Activated CD8-positive, alpha-beta T cell treated with anti-CD3 and anti-CD28 coated beads, Interleukin-2, amount 10 ng/mL, durations not matched to agents 7 days and 5 days (primary cell): Measurements from ENCODE around the gene ZBTB16. TPM values are rescaled to one million over a fixed set of nuclear protein-coding genes. Genes with fewer than 3 reads are reported as not detected.

Experiments
- ATAC-seq: fragments of 150-1000 bp; cut with Tn5 transposase; one replicate; pipeline ENCODE4 v1.10.0; 2021; ENCODE audit warnings: moderate library complexity
- CTCF ChIA-PET: fragments of 350-600 bp; sonication (Branson Sonifier 250); formaldehyde crosslinking; loops from one replicate; lab custom pipeline; 2021; ENCODE audit warnings: antibody characterized with exemption; lab: Charles Lee
- POLR2A ChIA-PET: fragments of 350-600 bp; sonication (Branson Sonifier 250); formaldehyde crosslinking; loops from one replicate; lab custom pipeline; 2021; ENCODE audit warnings: antibody characterized with exemption; lab: Charles Lee
- DNase-seq: peaks from one replicate; pipeline ENCODE4 v3.0.0-alpha.2; 2020
- H3K27ac Mint-ChIP-seq: one replicate; pipeline ENCODE4 v1.8.0; 2021; ENCODE audit warnings: mild to moderate bottlenecking, mixed read lengths
- H3K27me3 Mint-ChIP-seq: one replicate; pipeline ENCODE4 v1.8.0; 2021; ENCODE audit warnings: low read depth, mixed read lengths
- H3K36me3 Mint-ChIP-seq: one replicate; pipeline ENCODE4 v1.8.0; 2021; ENCODE audit warnings: low read depth, mixed read lengths
- H3K4me1 Mint-ChIP-seq: one replicate; pipeline ENCODE4 v1.8.0; 2021; ENCODE audit warnings: low read depth, mixed read lengths
- H3K4me3 Mint-ChIP-seq: one replicate; pipeline ENCODE4 v1.8.0; 2021; ENCODE audit warnings: mild to moderate bottlenecking, mixed read lengths
- H3K9me3 Mint-ChIP-seq: one replicate; pipeline ENCODE4 v1.8.0; 2022; ENCODE audit warnings: mixed read lengths; ENCODE audit not compliant: insufficient read depth
- total RNA-seq, 2 experiments: library from RNA; stranded (reverse); gene quantifications; one replicate each; pipeline ENCODE4 v1.2.3, GENCODE V29; 2021

The ZBTB16 gene
- total RNA-seq, 2 experiments from 2014 or later, result 16.3 to 16.4 TPM

DNA sequence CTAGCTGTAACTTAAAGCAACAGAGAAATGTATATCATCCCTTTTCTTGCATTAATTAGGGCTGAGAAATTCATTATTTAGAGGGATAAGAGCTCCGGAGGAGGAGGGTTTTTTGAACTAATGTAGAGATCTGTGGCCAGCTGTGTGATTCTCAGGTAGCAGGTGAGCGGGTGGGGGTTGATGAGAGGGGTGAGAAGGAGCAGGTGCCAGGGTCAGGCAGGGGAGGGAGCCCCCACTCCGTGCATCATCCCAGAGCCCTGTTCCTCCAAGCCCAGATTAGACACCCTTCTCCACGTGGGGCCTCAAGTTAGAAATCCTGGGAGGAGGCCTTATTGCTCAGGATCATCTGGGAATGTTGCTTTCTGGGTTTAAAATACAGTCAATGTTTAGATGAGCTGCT lies 24.9 kb downstream of the ZBTB16 start:
- ChIA-PET POLR2A (interaction anchor here (1.5 kb wide), 1 partner anchor 10 kb away, joined by 3 read pairs; no protein-coding TSS in a partner anchor), CTCF (interaction anchor here (0.8 to 5.5 kb wide), 4 partner anchors 12 to 177 kb away, joined by 4 to 26 read pairs (median 6); no protein-coding TSS in a partner anchor)
- Mint-ChIP-seq H3K4me3 (no peak overlapping the region), H3K27me3 (peaks cover 18% of the 10 kb centered on the region), H3K4me1 (peaks cover 50% of the 10 kb centered on the region), H3K27ac (no peak overlapping the region), H3K36me3 (peaks cover 3% of the 10 kb centered on the region), H3K9me3 (no peaks in the 10 kb centered on the region)
- DNase-seq (no peak), ATAC-seq (no peak)

- Mint-ChIP-seq H3K36me3 (peaks cover 3% of the 10 kb centered on the region), H3K4me1 (peaks cover 41% of the 10 kb centered on the region), H3K27me3 (peaks cover 17% of the 10 kb centered on the region), H3K9me3 (no peaks in the 10 kb centered on the region), H3K4me3 (no peak overlapping the region), H3K27ac (no peak overlapping the region)
- ChIA-PET CTCF (no interaction called here), POLR2A (no interaction called here)
- no peak for ATAC-seq
- no peak for DNase-seq
Measured at GRCh38 chr11:114085965-114086793, 26.7 kb downstream of the ZBTB16 start.

DNA sequence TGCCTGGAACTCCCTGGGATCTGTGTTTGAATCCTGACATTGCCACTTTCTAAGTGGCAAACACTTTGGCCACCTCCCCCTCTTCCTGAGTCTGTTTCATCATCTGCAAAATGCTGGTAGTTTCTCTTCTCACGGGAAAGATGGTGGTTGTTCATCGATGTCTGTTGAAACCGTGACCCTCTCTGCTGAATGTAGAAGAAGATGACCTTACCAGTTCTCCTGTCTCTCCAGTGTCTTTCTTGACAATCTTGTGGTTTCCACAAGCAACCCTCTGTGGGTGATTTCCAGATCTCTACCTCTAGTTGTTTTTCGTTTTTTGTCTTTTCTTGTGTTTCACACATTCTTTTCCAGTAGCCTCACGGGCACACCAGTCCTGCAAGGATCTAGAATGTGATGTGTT lies 27.5 kb downstream of the ZBTB16 start:
- POLR2A ChIA-PET, result no interaction called here
- DNase-seq, result no peak
- H3K4me1 Mint-ChIP-seq, result peaks cover 41% of the 10 kb centered on the region
- no peak overlapping the region for H3K27ac Mint-ChIP-seq
- peaks cover 12% of the 10 kb centered on the region for H3K27me3 Mint-ChIP-seq
- no peak overlapping the region for H3K4me3 Mint-ChIP-seq
- no peak for ATAC-seq
- no peaks in the 10 kb centered on the region for H3K36me3 Mint-ChIP-seq
- CTCF ChIA-PET, result no interaction called here
- H3K9me3 Mint-ChIP-seq, result no peaks in the 10 kb centered on the region

GRCh38 chr11:114088216-114088615 lies 28.7 kb downstream of the ZBTB16 start:
- CTCF ChIA-PET, result no interaction called here
- Mint-ChIP-seq H3K4me3 (no peak overlapping the region), H3K9me3 (no peaks in the 10 kb centered on the region)

GRCh38 chr11:114088836-114089235 lies 29.3 kb downstream of the ZBTB16 start:
- Mint-ChIP-seq H3K9me3 (no peaks in the 10 kb centered on the region), H3K27me3 (peaks cover 7% of the 10 kb centered on the region), H3K4me1 (peaks cover 25% of the 10 kb centered on the region), H3K4me3 (no peak overlapping the region), H3K27ac (no peak overlapping the region), H3K36me3 (no peaks in the 10 kb centered on the region)
- ChIA-PET CTCF (interaction anchor here (1.5 kb wide), 1 partner anchor 172 kb away, joined by 4 read pairs; no protein-coding TSS in a partner anchor), POLR2A (no interaction called here)
- DNase-seq (no peak), ATAC-seq (no peak)

More at GRCh38 chr11:114088216-114088615, 28.7 kb downstream of the ZBTB16 start:
- Mint-ChIP-seq H3K4me1 (peaks cover 31% of the 10 kb centered on the region), H3K36me3 (no peaks in the 10 kb centered on the region), H3K27me3 (peaks cover 9% of the 10 kb centered on the region), H3K27ac (no peak overlapping the region)
- DNase-seq (no peak), ATAC-seq (no peak)
- POLR2A ChIA-PET, result interaction anchor here (0.6 kb wide), 1 partner anchor 14 kb away, joined by 3 read pairs; no protein-coding TSS in a partner anchor

DNA sequence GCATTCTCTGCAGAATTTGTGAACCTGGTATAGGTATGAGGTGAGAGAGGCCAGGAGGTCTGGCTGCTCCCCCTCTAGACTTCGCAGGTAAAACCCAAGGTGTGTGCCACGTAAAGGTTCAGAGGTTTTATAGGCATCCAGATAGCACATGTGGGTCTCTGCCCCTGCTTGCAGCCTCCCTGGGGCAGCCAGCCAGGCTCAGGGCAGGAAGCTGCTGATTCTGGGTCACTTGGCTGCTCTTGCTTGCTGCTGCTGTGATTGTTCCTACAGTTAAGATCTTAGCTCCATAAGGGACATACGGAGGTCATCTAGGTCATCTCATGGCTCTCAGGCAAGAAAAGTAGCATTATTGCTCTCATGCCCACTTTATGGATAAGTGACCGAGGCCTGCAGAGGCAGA lies 30.2 kb downstream of the ZBTB16 start:
- H3K36me3 Mint-ChIP-seq, result no peaks in the 10 kb centered on the region
- H3K9me3 Mint-ChIP-seq, result no peaks in the 10 kb centered on the region
- no peak for DNase-seq
- CTCF ChIA-PET, result interaction anchor here (1.5 kb wide), 1 partner anchor 172 kb away, joined by 4 read pairs; no protein-coding TSS in a partner anchor
- no peak for ATAC-seq
- H3K4me3 Mint-ChIP-seq, result no peak overlapping the region
- POLR2A ChIA-PET, result no interaction called here
- peaks cover 23% of the 10 kb centered on the region for H3K4me1 Mint-ChIP-seq
- peaks cover 6% of the 10 kb centered on the region for H3K27me3 Mint-ChIP-seq
- H3K27ac Mint-ChIP-seq, result no peak overlapping the region

DNA sequence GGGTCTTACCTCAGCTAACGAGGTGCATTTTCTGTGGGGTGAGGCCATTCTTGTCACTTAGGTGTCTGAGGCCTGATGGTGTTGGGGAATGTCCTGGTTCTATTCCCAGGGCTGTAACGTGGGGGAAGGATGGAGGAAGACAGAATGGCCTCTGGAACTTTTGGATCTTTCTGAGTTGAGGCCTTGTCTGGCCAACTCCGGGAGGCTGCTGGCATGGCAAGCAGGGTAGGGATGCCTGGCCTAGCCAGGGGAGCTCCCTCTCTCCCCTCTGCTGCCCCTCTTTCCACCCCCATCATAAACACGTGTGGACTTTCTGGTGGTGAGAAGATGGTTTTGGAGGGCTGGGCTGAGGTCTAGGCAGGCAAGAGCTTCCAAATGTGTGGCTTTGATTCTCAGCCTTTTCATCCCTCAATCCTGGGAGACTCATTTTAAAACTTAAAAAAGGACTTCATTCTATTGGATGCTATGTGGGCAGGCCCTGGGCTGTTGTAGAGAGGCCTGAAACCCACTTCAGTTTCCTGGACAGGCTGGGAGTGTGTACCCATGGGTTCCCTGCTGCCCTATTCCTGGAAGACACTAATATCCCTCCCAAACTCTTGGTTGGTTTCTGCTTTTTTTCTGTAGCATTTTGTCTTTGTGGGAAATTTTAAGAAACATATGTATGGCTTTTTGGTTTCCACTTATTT lies 30.9 kb downstream of the ZBTB16 start:
- ChIA-PET POLR2A (no interaction called here), CTCF (interaction anchor here (1.5 kb wide), 1 partner anchor 171 kb away, joined by 4 read pairs; no protein-coding TSS in a partner anchor)
- Mint-ChIP-seq H3K36me3 (no peaks in the 10 kb centered on the region), H3K27me3 (peaks cover 3% of the 10 kb centered on the region), H3K9me3 (no peaks in the 10 kb centered on the region), H3K27ac (no peak overlapping the region), H3K4me3 (no peak overlapping the region), H3K4me1 (peaks cover 23% of the 10 kb centered on the region)
- DNase-seq (no peak), ATAC-seq (no peak)

GRCh38 chr11:114090976-114091375 lies 31.5 kb downstream of the ZBTB16 start:
- no peaks in the 10 kb centered on the region for H3K9me3 Mint-ChIP-seq
- ChIA-PET POLR2A (no interaction called here), CTCF (no interaction called here)
- H3K36me3 Mint-ChIP-seq, result no peaks in the 10 kb centered on the region
- no peak overlapping the region for H3K4me3 Mint-ChIP-seq
- ATAC-seq (no peak), DNase-seq (no peak)
- H3K27ac Mint-ChIP-seq, result no peak overlapping the region
- H3K4me1 Mint-ChIP-seq, result peaks cover 20% of the 10 kb centered on the region
- peaks cover 3% of the 10 kb centered on the region for H3K27me3 Mint-ChIP-seq

- Mint-ChIP-seq H3K9me3 (no peaks in the 10 kb centered on the region), H3K4me3 (no peak overlapping the region), H3K27ac (no peak overlapping the region), H3K4me1 (peaks cover 20% of the 10 kb centered on the region), H3K27me3 (peaks cover 3% of the 10 kb centered on the region), H3K36me3 (no peaks in the 10 kb centered on the region)
- ChIA-PET CTCF (no interaction called here), POLR2A (no interaction called here)
- ATAC-seq (no peak), DNase-seq (no peak)
Measured at GRCh38 chr11:114091516-114092397, 32.2 kb downstream of the ZBTB16 start.

GRCh38 chr11:114092478-114092877 lies 33.0 kb downstream of the ZBTB16 start:
- Mint-ChIP-seq H3K36me3 (no peaks in the 10 kb centered on the region), H3K9me3 (no peaks in the 10 kb centered on the region), H3K4me3 (no peak overlapping the region), H3K4me1 (peaks cover 13% of the 10 kb centered on the region), H3K27ac (no peak overlapping the region), H3K27me3 (peaks cover 2% of the 10 kb centered on the region)
- ATAC-seq (no peak), DNase-seq (no peak)
- POLR2A ChIA-PET, result no interaction called here
- CTCF ChIA-PET, result no interaction called here

- Mint-ChIP-seq H3K4me1 (peaks cover 9% of the 10 kb centered on the region), H3K27ac (no peak overlapping the region), H3K36me3 (no peaks in the 10 kb centered on the region), H3K27me3 (peaks cover 5% of the 10 kb centered on the region), H3K4me3 (no peak overlapping the region), H3K9me3 (no peaks in the 10 kb centered on the region)
- ChIA-PET POLR2A (no interaction called here), CTCF (no interaction called here)
- no peak for ATAC-seq
- no peak for DNase-seq
Measured at GRCh38 chr11:114092953-114093352, 33.4 kb downstream of the ZBTB16 start.
